Duodenal mucosa (tissue), 2 donors: ENCODE data around the gene SLIRP.
"Not testable (repeated sequence)": the region's sequence is repeated elsewhere in the genome, so short reads cannot be mapped to it uniquely, and the experiment has no call there.

Experiments used
- H3K27ac ChIP-seq: one replicate; pipeline ENCODE4 v1.7.0; 2013; ENCODE audit warnings: low read depth, low read length
- H3K27me3 ChIP-seq, 2 donors: one replicate each; pipeline ENCODE4 v1.7.0; 2013; ENCODE audit warnings: low read length in 2 of 2, control low read depth in 1 of 2; ENCODE audit not compliant: insufficient read depth in 2 of 2, control insufficient read depth in 1 of 2
- H3K36me3 ChIP-seq, 2 donors: one replicate each; pipeline ENCODE4 v1.7.0; 2013; ENCODE audit warnings: low read length in 2 of 2, control low read depth in 1 of 2; ENCODE audit not compliant: insufficient read depth in 2 of 2, control insufficient read depth in 1 of 2
- H3K4me1 ChIP-seq, 2 donors: one replicate each; pipeline ENCODE4 v1.7.0; 2013; ENCODE audit warnings: low read length in 2 of 2, control low read depth in 1 of 2; ENCODE audit not compliant: insufficient read depth in 2 of 2, control insufficient read depth in 1 of 2
- H3K4me3 ChIP-seq, 2 donors: one replicate each; pipeline ENCODE4 v1.7.0; 2013; ENCODE audit warnings: low read length in 2 of 2, low read depth in 1 of 2
- H3K9ac ChIP-seq, 2 donors: one replicate each; pipeline ENCODE4 v1.7.0; 2013; ENCODE audit warnings: low read length in 2 of 2, low read depth in 1 of 2
- H3K9me3 ChIP-seq, 2 donors: one replicate each; pipeline ENCODE4 v1.7.0; 2013; ENCODE audit warnings: low read length in 2 of 2, control low read depth in 1 of 2; ENCODE audit not compliant: control insufficient read depth in 1 of 2

The SLIRP gene

GRCh38 chr14:77707724-77708408 is at the start of gene SLIRP, which contains the start of gene ALKBH1:
TSS of gene SLIRP (plus strand) at chr14:77708103. CDS start at chr14:77708112, 9 bp downstream.
TSS of gene ALKBH1 (minus strand) at chr14:77708023. CDS start at chr14:77708004, 19 bp downstream.
- Histone ChIP-seq H3K27me3 (no peaks in the 10 kb centered on the region), H3K27ac (no peak within 1 kb of the TSS), H3K36me3 (peaks cover 15 to 37% of the 10 kb centered on the region in 2 donors), H3K9me3 (no peaks in the 10 kb centered on the region), H3K9ac (peak within 1 kb of the TSS; percentile 78 to 86), H3K4me1 (peaks cover 24 to 29% of the 10 kb centered on the region in 2 donors), H3K4me3 (peak within 1 kb of the TSS; percentile 93 to 100)

- H3K27ac ChIP-seq = no peak overlapping the region
These were observed 48.1 kb upstream of the SLIRP start for GRCh38 chr14:77659831-77660230.

GRCh38 chr14:77660754-77661153 is 47.1 kb upstream of the SLIRP start:
- no peaks in the 10 kb centered on the region for H3K27me3 ChIP-seq
- H3K27ac ChIP-seq = no peak overlapping the region
- no peak overlapping the region for H3K9ac ChIP-seq
- no peak overlapping the region for H3K4me3 ChIP-seq
- H3K9me3 ChIP-seq = no peaks in the 10 kb centered on the region
- H3K36me3 ChIP-seq = no peaks in the 10 kb centered on the region
- H3K4me1 ChIP-seq = no peaks in the 10 kb centered on the region

More at GRCh38 chr14:77659831-77660230, 48.1 kb upstream of the SLIRP start:
- H3K4me1 ChIP-seq = peaks cover 5% of the 10 kb centered on the region in 2 donors
- no peaks in the 10 kb centered on the region for H3K9me3 ChIP-seq
- H3K36me3 ChIP-seq = no peaks in the 10 kb centered on the region
- no peak overlapping the region for H3K4me3 ChIP-seq
- H3K27me3 ChIP-seq = no peaks in the 10 kb centered on the region
- H3K9ac ChIP-seq = no peak overlapping the region

- H3K4me3 ChIP-seq, H3K36me3 ChIP-seq, H3K9me3 ChIP-seq, H3K27ac ChIP-seq, H3K4me1 ChIP-seq, H3K27me3 ChIP-seq, H3K9ac ChIP-seq: not testable (repeated sequence)
These were observed 46.3 kb upstream of the SLIRP start for GRCh38 chr14:77661562-77661961.

GRCh38 chr14:77663293-77663692 is 44.6 kb upstream of the SLIRP start:
- Histone ChIP-seq H3K9ac (no peak overlapping the region), H3K9me3 (no peaks in the 10 kb centered on the region), H3K27me3 (no peaks in the 10 kb centered on the region), H3K27ac (no peak overlapping the region), H3K4me3 (no peak overlapping the region), H3K4me1 (no peaks in the 10 kb centered on the region), H3K36me3 (no peaks in the 10 kb centered on the region)

GRCh38 chr14:77667331-77667730 is 40.6 kb upstream of the SLIRP start:
- Histone ChIP-seq H3K4me3 (no peak overlapping the region), H3K9ac (no peak overlapping the region), H3K27me3 (no peaks in the 10 kb centered on the region), H3K4me1 (no peaks in the 10 kb centered on the region), H3K27ac (no peak overlapping the region), H3K36me3 (no peaks in the 10 kb centered on the region), H3K9me3 (no peaks in the 10 kb centered on the region)

- Histone ChIP-seq H3K27ac (no peak overlapping the region), H3K36me3 (peaks cover 6 to 22% of the 10 kb centered on the region in 2 donors), H3K27me3 (no peaks in the 10 kb centered on the region), H3K9me3 (no peaks in the 10 kb centered on the region), H3K4me3 (no peak overlapping the region), H3K4me1 (peaks cover 3 to 18% of the 10 kb centered on the region in 2 donors), H3K9ac (no peak overlapping the region)
These were observed 34.7 kb upstream of the SLIRP start for GRCh38 chr14:77673193-77673592.

- H3K4me1 ChIP-seq = peaks cover 3 to 18% of the 10 kb centered on the region in 2 donors
- no peak overlapping the region for H3K27ac ChIP-seq
- H3K36me3 ChIP-seq = peaks cover 6 to 29% of the 10 kb centered on the region in 2 donors
- no peaks in the 10 kb centered on the region for H3K9me3 ChIP-seq
- H3K4me3 ChIP-seq = no peak overlapping the region
- no peak overlapping the region for H3K9ac ChIP-seq
- no peaks in the 10 kb centered on the region for H3K27me3 ChIP-seq
These were observed 33.0 kb upstream of the SLIRP start for GRCh38 chr14:77674931-77675330.

- Histone ChIP-seq H3K27ac (no peak overlapping the region), H3K9me3 (no peaks in the 10 kb centered on the region), H3K9ac (no peak overlapping the region), H3K4me3 (peak overlapping the region in 1 of 2 donors; percentile 19), H3K4me1 (peaks cover 12 to 17% of the 10 kb centered on the region in 2 donors), H3K36me3 (peaks cover 0 to 19% of the 10 kb centered on the region in 2 donors), H3K27me3 (no peaks in the 10 kb centered on the region)
These were observed 26.4 kb upstream of the SLIRP start for GRCh38 chr14:77681196-77682157.

- H3K4me1 ChIP-seq = peaks cover 12 to 17% of the 10 kb centered on the region in 2 donors
- H3K27ac ChIP-seq = no peak overlapping the region
- peaks cover 0 to 24% of the 10 kb centered on the region in 2 donors for H3K36me3 ChIP-seq
- H3K4me3 ChIP-seq = peak overlapping the region in 1 of 2 donors; percentile 19
- H3K9ac ChIP-seq = no peak overlapping the region
- no peaks in the 10 kb centered on the region for H3K9me3 ChIP-seq
- no peaks in the 10 kb centered on the region for H3K27me3 ChIP-seq
These were observed 25.7 kb upstream of the SLIRP start for GRCh38 chr14:77682158-77682553.
